SK-N-SH (cell line): ENCODE data around the gene CATSPERZ.

Experiments
- CTCF ChIP-seq: fragments of 200-600 bp; sonication (generic); IDR thresholded peaks from 2 replicates; pipeline ENCODE4 v1.6.1; 2017; ENCODE audit warnings: antibody characterized with exemption, mild to moderate bottlenecking, moderate library complexity
- EP300 ChIP-seq, 2 experiments: IDR thresholded peaks; 2 replicates each; pipeline versions ENCODE4 v1.4.0 to v1.6.1; 2012; ENCODE audit warnings: borderline replicate concordance in 1 of 2, low read depth in 1 of 2, low read length in 1 of 2
- EZH2phosphoT487 ChIP-seq: fragments of 200-600 bp; sonication (generic); IDR thresholded peaks from 2 replicates; pipeline ENCODE4 v1.6.1; 2017; ENCODE audit warnings: low read depth, mixed run types, mild to moderate bottlenecking, antibody characterized with exemption, moderate library complexity, borderline replicate concordance
- FOXJ3 ChIP-seq: sonication (generic); formaldehyde crosslinking; IDR thresholded peaks from 2 replicates; pipeline ENCODE4 v1.5.1; 2020; ENCODE audit warnings: mild to moderate bottlenecking, missing genetic modification reagents
- GABPA ChIP-seq: IDR thresholded peaks from 2 replicates; pipeline ENCODE4 v1.4.0; 2012; ENCODE audit warnings: low read depth, mild to moderate bottlenecking
- JUND ChIP-seq: IDR thresholded peaks from 2 replicates; pipeline ENCODE4 v1.4.0; 2012
- MXI1 ChIP-seq: IDR thresholded peaks from 2 replicates; pipeline ENCODE4 v1.6.1; 2012; ENCODE audit warnings: mild to moderate bottlenecking, low read depth, low read length, improper control_type of control experiment
- POLR2AphosphoS5 ChIP-seq: IDR thresholded peaks from 2 replicates; pipeline ENCODE4 v1.6.1; 2012; ENCODE audit warnings: low read depth, low read length
- RAD21 ChIP-seq: IDR thresholded peaks from 2 replicates; pipeline ENCODE4 v1.6.1; 2012; ENCODE audit warnings: mild to moderate bottlenecking, low read length
- REST ChIP-seq: IDR thresholded peaks from 2 replicates; pipeline ENCODE4 v1.6.1; 2012; ENCODE audit warnings: mild to moderate bottlenecking, low read depth, low read length, moderate library complexity
- RFX5 ChIP-seq: IDR thresholded peaks from 2 replicates; pipeline ENCODE4 v1.6.1; 2012; ENCODE audit warnings: mild to moderate bottlenecking, improper control_type of control experiment, low read length
- USF1 ChIP-seq: IDR thresholded peaks from 2 replicates; pipeline ENCODE4 v1.4.0; 2012; ENCODE audit warnings: low read depth, borderline replicate concordance
- USF2 ChIP-seq: fragments of 150-350 bp; IDR thresholded peaks from 2 replicates; pipeline ENCODE4 v1.6.1; 2017; ENCODE audit warnings: antibody characterized with exemption, low read length, low read depth, borderline replicate concordance
- ZBTB33 ChIP-seq: IDR thresholded peaks from 2 replicates; pipeline ENCODE4 v1.4.0; 2012; ENCODE audit warnings: low read depth, borderline replicate concordance

GRCh38 chr11:64268893-64269539 lies 31.1 kb upstream of the CATSPERZ start:
- TF ChIP-seq USF1, result no peak
- TF ChIP-seq POLR2AphosphoS5, result peak; percentile 41; the same call in 1 of the 2 replicates
- TF ChIP-seq RAD21, result no peak
- no peak for TF ChIP-seq CTCF
- no peak for TF ChIP-seq RFX5
- no peak for TF ChIP-seq ZBTB33
- no peak for TF ChIP-seq MXI1
- no peak for TF ChIP-seq EP300 (IDR thresholded peaks at IDR 0.05; ENCODE audit: borderline replicate concordance in 1 of 2, low read depth in 1 of 2, low read length in 1 of 2)
- TF ChIP-seq GABPA, result no peak
- TF ChIP-seq FOXJ3 (CRISPR knock-in tag), result peak; percentile 2; the same call in 1 of the 2 replicates
- no peak for TF ChIP-seq EZH2phosphoT487
- TF ChIP-seq USF2, result no peak
- no peak for TF ChIP-seq JUND
- TF ChIP-seq REST, result 0 out of 2 replicates have a peak, but pooled peaks have one; percentile 36
